NCI-H774 (cell line): ENCODE results near the gene MRPL45.
A peak's percentile ranks its signal among the peaks of the same experiment; 100 is the strongest.

Experiments used
- DNase-seq: peaks from one replicate; lab custom pipeline; 2025; lab: John Stamatoyannopoulos, UW

MRPL45 gene

DNA sequence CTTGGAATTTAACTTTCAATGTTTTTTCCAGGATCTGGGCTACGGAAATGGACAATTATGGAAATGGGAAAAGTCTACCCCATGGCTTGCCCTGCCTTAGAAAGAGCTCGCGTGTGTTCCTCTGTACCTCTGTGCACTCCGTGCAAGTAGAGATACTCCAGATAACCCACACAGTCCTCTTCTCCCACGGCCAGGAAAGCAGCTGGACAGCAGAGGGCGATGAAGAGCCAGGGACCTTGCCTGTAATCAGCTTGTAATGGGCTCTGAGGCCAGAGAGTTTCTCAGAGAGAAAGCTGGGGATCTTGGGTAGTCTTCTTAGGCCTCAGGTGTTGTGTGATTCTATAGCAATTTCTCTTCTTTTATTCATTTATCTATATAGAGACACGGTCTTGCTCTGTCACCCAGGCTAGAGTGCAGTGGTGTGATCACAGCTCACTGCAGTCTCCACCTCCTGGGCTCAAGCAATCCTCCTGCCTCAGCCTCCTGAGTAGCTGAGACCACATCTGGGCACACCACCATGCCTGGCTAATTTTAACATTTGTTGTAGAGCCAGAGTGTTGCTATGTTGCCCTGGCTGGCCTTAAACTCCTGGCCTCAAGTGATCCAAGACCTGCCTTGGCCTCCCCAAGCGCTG is 52.2 kb downstream of the MRPL45 start:
- peak; percentile 85 for DNase-seq

DNA sequence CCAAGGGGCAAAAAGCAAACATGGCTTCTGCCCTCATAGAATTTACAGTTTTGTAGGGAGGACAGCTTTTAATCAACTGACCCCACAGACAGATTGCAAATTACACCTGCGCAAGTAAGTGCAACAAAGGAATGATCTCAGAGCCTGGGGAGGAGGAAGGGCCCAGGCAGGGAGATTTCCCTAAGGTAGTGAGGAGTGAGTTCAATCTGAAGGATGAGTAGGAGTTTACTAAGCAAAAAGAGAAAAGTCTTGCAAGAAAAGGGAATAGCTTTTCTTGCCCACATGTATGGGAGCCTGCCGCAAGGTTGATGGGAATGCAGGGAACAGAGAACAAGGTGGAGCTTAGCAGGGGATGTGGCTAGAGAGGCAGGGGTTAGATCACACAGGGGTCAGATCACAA is 53.1 kb downstream of the MRPL45 start:
- DNase-seq = no peak

GRCh38 chr17:38351412-38352222 is 54.6 kb downstream of the MRPL45 start, which contains the start of gene SOCS7:
Gene SOCS7 (plus strand): TSS chr17:38351844. CDS start chr17:38352053, 209 bp downstream.
- peak; percentile 98 for DNase-seq

- DNase-seq = peak; percentile 9
Observed at GRCh38 chr17:38352245-38353085, 55.5 kb downstream of the MRPL45 start.

- DNase-seq = no peak
Observed at GRCh38 chr17:38353086-38353604, 56.2 kb downstream of the MRPL45 start.

GRCh38 chr17:38353668-38354067 is 56.7 kb downstream of the MRPL45 start:
- no peak for DNase-seq

- no peak for DNase-seq
Observed at GRCh38 chr17:38354466-38354865, 57.5 kb downstream of the MRPL45 start.

DNA sequence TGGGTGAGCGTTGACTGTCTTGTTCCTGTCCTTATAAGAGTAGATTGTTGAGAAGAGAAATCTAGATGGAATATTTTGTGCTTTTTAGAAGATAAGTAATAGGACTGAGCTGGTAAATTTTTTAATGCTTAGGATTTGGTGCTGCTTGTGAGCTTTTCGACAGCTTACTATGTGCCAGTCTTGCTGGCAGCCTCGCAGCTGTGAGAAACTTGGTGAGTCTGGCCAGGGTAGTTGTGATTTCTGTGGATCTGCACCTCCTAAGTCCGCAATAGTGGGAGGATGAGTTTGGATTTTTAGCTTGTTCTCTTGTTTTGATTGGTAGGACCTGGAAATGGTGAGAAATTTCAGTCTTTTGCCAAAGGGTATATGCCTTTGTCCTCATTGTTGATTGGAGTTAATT is 58.3 kb downstream of the MRPL45 start:
- no peak for DNase-seq

DNA sequence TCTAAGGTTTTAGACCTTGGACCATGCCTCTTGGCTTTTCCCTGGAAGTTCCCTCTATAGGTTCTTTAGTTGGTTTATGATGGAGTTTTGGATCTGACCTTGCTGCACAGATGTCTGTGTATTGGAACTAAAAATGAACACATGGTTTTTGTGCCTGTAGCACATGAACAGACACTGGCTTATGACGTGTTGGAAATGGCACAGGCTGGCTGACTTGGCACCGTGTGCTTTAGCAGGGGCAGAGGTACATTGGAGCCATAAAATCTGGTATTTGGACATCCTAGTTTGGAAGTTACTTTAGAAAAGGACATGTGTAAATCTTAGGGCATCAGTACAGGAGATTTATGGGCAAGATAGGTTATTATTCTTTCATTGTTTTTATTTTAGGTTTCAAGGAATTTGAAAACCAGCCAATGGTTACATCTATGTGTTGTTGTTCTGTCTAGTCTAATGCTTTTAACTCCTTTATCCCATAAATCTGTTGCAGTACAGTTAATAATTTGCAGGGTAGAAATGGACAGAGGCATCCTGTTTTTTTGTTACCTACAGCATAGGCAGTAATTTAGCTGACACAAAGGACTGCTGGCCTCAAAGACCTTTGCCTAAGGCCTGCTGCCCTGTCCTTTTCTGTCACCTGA is 60.6 kb downstream of the MRPL45 start:
- DNase-seq = no peak

GRCh38 chr17:38358586-38359513 is 61.9 kb downstream of the MRPL45 start:
- no peak for DNase-seq

GRCh38 chr17:38361694-38362465 is 64.9 kb downstream of the MRPL45 start:
- no peak for DNase-seq

GRCh38 chr17:38363016-38363415 is 66.0 kb downstream of the MRPL45 start:
- DNase-seq = no peak

DNA sequence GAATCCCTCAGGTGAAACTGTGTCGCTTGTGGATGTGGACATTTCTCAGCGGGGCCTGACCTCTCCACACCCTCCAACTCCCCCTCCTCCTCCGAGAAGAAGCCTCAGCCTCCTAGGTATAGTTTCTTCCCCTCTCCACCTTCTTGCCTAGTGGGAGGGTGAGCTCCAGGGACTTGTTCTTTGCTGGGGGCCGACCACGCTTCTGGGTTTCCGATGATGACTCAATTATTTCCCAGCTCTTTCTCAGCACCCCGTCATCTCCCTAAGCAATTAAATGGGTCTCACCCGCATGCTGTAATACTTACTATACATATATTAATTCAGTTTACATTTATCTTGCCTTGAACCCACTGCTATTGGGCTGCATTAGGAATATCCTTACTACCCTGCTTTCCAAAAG is 67.8 kb downstream of the MRPL45 start:
- DNase-seq = no peak

DNA sequence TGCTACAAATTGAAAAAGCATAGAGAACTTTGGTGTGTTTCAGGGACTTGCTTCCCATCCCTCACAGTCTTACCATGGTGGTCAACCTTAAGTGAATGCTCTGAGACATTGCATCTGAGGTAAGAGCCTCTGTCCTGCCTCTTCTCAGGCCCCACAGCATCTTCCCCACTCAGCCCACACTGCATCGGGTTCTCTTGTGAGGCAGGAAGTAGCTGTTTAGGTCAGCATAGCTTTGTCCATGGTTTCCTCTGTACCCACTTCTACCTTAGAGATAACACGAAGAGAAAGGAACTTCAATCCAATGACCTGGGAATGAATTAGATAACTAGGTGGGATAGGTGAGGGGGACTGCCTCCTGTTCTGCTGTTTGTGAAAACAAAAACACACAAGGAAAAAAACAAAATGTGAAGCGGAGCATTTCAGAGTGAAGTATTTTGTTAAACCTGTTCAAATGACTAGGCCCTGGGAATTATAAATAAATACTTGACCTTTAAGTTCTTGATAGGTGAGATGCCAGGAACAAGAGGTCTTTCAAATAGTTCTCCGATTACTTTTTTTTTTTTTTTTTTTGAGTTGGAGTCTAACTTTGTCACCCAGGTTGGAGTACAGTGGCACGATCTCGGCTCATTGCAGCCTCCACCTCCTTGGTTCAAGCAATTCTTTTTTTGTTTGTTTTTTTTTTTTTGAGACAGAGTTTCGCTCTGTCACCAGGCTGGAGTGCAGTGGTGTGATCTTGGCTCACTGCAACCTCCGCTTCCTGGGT is 72.3 kb downstream of the MRPL45 start:
- no peak for DNase-seq
